Measurements from ENCODE around the gene MFRP. TPM values are rescaled to one million over a fixed set of nuclear protein-coding genes. Genes with fewer than 3 reads are reported as not detected.

MFRP gene
- polyA plus RNA-seq, 1 of the 3 experiments (the other 2 are of a cell fraction) = not detected

DNA sequence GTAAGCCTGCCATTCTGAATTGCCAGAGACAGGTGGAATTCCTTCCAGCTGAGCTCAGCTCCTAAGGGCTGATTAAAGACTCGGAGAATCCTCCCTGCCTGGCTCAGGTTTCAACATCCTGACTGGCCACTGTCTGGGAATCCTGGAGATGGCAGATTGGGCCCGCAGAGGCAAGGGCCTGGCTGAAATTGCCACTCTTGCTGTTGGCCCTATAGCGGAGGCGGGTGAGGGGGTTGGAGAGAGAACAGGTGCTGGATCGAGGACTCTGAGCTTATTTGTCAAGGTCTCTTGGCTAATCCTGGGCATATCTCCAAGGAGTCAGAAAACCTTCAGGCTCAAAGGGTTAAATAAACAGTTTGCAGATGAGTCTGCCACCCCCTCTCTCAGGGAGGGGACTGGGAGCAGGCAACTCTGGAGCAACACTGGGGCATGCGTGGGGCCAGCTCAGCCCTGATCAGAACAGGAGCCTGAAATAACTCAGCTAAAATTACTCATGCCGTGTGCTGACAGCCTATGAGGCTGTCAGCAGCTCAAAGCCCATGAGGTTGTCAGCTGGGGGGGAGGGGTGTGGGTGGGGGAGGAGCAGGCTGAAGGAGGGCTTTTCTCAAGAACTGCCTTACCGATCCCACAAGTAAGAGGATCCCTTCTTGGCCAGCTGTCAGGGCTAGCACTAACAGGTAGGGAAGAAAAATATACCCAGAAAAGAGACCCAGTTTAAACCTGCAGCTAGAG, 14.7 kb upstream of the MFRP start:
- Histone ChIP-seq H4K20me1 (ENCODE audit: insufficient read depth) (no peaks in the 10 kb centered on the region), H3K9me2 (no peaks in the 10 kb centered on the region), H3K4me1 (ENCODE audit: control insufficient read depth in 1 of 2, insufficient read depth in 2 of 2, low read depth in 1 of 2, low read length in 1 of 2) (peaks cover 25 to 47% of the 10 kb centered on the region in 2 experiments; a peak in 3 of 4 replicates), H2AFZ (ENCODE audit: low read depth) (no peak overlapping the region), H3K4me2 (peak overlapping the region; percentile 58), H3K27ac (ENCODE audit: low read depth in 2 of 2, low read length in 1 of 2) (peak overlapping the region; percentile 11 to 36; a peak in 3 of 4 replicates), H3K9ac (no peak overlapping the region), H3F3A (replicated peaks; ENCODE audit: insufficient read depth) (peaks cover 21% of the 10 kb centered on the region), H3K36me3 (replicated peaks in 1 of 2; ENCODE audit: control insufficient read depth in 1 of 2, insufficient read depth in 2 of 2, low read length in 1 of 2) (peaks cover 0 to 3% of the 10 kb centered on the region in 2 experiments), H3K4me3 (ENCODE audit: low read depth in 2 of 2, low read length in 1 of 2) (no peak overlapping the region), H3K79me2 (ENCODE audit: insufficient read depth) (no peaks in the 10 kb centered on the region), H3K27me3 (ENCODE audit: insufficient read depth) (no peaks in the 10 kb centered on the region), H3K9me3 (no peaks in the 10 kb centered on the region)
- DNase-seq = peak; percentile 26
- ChIA-PET POLR2A (no interaction called here), CTCF (interaction anchor here (1.4 to 5.1 kb wide), 8 partner anchors 8 to 114 kb away, joined by 3 to 41 read pairs (median 18); partner anchors contain the start of gene USP2)
- WGBS (ENCODE audit: low lambda C conversion rate) = 13% methylated on average over 7 of the region's 8 CpGs
- TF ChIP-seq TCF12 (IDR thresholded peaks at IDR 0.05) = peak; percentile 71
- peak; percentile 7; the same call in 1 of the 2 replicates for TF ChIP-seq RCOR1 (IDR thresholded peaks at IDR 0.05; ENCODE audit: low read length)
- TF ChIP-seq MXI1 (IDR thresholded peaks at IDR 0.05; ENCODE audit: low read depth, low read length) = 0 out of 2 replicates have a peak, but pooled peaks have one; percentile 38
- TF ChIP-seq, protein P1, sequence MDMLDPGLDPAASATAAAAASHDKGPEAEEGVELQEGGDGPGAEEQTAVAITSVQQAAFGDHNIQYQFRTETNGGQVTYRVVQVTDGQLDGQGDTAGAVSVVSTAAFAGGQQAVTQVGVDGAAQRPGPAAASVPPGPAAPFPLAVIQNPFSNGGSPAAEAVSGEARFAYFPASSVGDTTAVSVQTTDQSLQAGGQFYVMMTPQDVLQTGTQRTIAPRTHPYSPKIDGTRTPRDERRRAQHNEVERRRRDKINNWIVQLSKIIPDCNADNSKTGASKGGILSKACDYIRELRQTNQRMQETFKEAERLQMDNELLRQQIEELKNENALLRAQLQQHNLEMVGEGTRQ (IDR thresholded peaks at IDR 0.05; ENCODE audit: borderline replicate concordance, low read depth, low read length) = no peak
- peak; percentile 69 for TF ChIP-seq JUND (IDR thresholded peaks at IDR 0.05)
- no peak for TF ChIP-seq ELF1 (IDR thresholded peaks at IDR 0.05)
- TF ChIP-seq RXRA (IDR thresholded peaks at IDR 0.05; ENCODE audit: borderline replicate concordance, low read depth) = peak; percentile 5
- TF ChIP-seq, protein P2, sequence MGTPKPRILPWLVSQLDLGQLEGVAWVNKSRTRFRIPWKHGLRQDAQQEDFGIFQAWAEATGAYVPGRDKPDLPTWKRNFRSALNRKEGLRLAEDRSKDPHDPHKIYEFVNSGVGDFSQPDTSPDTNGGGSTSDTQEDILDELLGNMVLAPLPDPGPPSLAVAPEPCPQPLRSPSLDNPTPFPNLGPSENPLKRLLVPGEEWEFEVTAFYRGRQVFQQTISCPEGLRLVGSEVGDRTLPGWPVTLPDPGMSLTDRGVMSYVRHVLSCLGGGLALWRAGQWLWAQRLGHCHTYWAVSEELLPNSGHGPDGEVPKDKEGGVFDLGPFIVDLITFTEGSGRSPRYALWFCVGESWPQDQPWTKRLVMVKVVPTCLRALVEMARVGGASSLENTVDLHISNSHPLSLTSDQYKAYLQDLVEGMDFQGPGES (IDR thresholded peaks at IDR 0.05; ENCODE audit: low read depth, low read length) = no peak
- TF ChIP-seq, protein P3, sequence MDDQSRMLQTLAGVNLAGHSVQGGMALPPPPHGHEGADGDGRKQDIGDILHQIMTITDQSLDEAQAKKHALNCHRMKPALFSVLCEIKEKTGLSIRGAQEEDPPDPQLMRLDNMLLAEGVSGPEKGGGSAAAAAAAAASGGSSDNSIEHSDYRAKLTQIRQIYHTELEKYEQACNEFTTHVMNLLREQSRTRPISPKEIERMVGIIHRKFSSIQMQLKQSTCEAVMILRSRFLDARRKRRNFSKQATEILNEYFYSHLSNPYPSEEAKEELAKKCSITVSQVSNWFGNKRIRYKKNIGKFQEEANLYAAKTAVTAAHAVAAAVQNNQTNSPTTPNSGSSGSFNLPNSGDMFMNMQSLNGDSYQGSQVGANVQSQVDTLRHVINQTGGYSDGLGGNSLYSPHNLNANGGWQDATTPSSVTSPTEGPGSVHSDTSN (IDR thresholded peaks at IDR 0.05) = peak; percentile 90
- peak; percentile 36; the same call in 1 of the 2 replicates for TF ChIP-seq TEAD4 (IDR thresholded peaks at IDR 0.05; ENCODE audit: borderline replicate concordance, insufficient read depth)
- 0 out of 2 replicates have a peak, but pooled peaks have one; percentile 7 for TF ChIP-seq POLR2AphosphoS5 (IDR thresholded peaks at IDR 0.05; ENCODE audit: low read depth, low read length)
- TF ChIP-seq YY1 (IDR thresholded peaks at IDR 0.05; ENCODE audit: low read depth) = no peak
- TF ChIP-seq NRF1 (IDR thresholded peaks at IDR 0.05; ENCODE audit: low read depth, low read length) = peak; percentile 55
- 0 out of 2 replicates have a peak, but pooled peaks have one; percentile 21 for TF ChIP-seq FOSL2 (IDR thresholded peaks at IDR 0.05; ENCODE audit: borderline replicate concordance, low read depth)
- TF ChIP-seq MEF2A (IDR thresholded peaks at IDR 0.05; ENCODE audit: borderline replicate concordance, low read depth) = peak; percentile 62; the same call in 1 of the 2 replicates
- 0 out of 4 replicates have a peak, but pooled peaks of 1 of the 2 experiments have one; percentile 7 for TF ChIP-seq EP300 (IDR thresholded peaks at IDR 0.05; ENCODE audit: borderline replicate concordance in 1 of 2, low read depth in 1 of 2, low read length in 1 of 2)
- 0 out of 2 replicates have a peak, but pooled peaks have one; percentile 8 for TF ChIP-seq NFIC (IDR thresholded peaks at IDR 0.05; ENCODE audit: borderline replicate concordance)
- TF ChIP-seq RFX5 (IDR thresholded peaks at IDR 0.05; ENCODE audit: low read length) = no peak
- TF ChIP-seq CHD2 (IDR thresholded peaks at IDR 0.05; ENCODE audit: low read length, partially characterized antibody) = no peak
- TF ChIP-seq, protein P4, sequence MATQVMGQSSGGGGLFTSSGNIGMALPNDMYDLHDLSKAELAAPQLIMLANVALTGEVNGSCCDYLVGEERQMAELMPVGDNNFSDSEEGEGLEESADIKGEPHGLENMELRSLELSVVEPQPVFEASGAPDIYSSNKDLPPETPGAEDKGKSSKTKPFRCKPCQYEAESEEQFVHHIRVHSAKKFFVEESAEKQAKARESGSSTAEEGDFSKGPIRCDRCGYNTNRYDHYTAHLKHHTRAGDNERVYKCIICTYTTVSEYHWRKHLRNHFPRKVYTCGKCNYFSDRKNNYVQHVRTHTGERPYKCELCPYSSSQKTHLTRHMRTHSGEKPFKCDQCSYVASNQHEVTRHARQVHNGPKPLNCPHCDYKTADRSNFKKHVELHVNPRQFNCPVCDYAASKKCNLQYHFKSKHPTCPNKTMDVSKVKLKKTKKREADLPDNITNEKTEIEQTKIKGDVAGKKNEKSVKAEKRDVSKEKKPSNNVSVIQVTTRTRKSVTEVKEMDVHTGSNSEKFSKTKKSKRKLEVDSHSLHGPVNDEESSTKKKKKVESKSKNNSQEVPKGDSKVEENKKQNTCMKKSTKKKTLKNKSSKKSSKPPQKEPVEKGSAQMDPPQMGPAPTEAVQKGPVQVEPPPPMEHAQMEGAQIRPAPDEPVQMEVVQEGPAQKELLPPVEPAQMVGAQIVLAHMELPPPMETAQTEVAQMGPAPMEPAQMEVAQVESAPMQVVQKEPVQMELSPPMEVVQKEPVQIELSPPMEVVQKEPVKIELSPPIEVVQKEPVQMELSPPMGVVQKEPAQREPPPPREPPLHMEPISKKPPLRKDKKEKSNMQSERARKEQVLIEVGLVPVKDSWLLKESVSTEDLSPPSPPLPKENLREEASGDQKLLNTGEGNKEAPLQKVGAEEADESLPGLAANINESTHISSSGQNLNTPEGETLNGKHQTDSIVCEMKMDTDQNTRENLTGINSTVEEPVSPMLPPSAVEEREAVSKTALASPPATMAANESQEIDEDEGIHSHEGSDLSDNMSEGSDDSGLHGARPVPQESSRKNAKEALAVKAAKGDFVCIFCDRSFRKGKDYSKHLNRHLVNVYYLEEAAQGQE (IDR thresholded peaks at IDR 0.05; ENCODE audit: low read depth, low read length) = no peak
- TF ChIP-seq, protein P5, sequence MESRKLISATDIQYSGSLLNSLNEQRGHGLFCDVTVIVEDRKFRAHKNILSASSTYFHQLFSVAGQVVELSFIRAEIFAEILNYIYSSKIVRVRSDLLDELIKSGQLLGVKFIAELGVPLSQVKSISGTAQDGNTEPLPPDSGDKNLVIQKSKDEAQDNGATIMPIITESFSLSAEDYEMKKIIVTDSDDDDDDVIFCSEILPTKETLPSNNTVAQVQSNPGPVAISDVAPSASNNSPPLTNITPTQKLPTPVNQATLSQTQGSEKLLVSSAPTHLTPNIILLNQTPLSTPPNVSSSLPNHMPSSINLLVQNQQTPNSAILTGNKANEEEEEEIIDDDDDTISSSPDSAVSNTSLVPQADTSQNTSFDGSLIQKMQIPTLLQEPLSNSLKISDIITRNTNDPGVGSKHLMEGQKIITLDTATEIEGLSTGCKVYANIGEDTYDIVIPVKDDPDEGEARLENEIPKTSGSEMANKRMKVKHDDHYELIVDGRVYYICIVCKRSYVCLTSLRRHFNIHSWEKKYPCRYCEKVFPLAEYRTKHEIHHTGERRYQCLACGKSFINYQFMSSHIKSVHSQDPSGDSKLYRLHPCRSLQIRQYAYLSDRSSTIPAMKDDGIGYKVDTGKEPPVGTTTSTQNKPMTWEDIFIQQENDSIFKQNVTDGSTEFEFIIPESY (IDR thresholded peaks at IDR 0.05; ENCODE audit: borderline replicate concordance, low read depth) = peak; percentile 64; the same call in 1 of the 2 replicates
- TF ChIP-seq, protein P6, sequence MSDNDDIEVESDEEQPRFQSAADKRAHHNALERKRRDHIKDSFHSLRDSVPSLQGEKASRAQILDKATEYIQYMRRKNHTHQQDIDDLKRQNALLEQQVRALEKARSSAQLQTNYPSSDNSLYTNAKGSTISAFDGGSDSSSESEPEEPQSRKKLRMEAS (IDR thresholded peaks at IDR 0.05; ENCODE audit: low read depth) = peak; percentile 46; the same call in 1 of the 2 replicates
- no peak for TF ChIP-seq RAD21 (IDR thresholded peaks at IDR 0.05; ENCODE audit: low read length)
